ENCODE results near the gene TUSC2. TPM values are rescaled to one million over a fixed set of nuclear protein-coding genes. Genes with fewer than 3 reads are reported as not detected.
A peak's percentile ranks its signal among the peaks of the same experiment; 100 is the strongest.

TUSC2 gene
- total and polyA plus RNA-seq, 2 of the 8 experiments (the other 6 are each of a cell fraction or from before 2014, with no cell fraction given), result 33.3 to 65.4 TPM

GRCh38 chr3:50323614-50324199, 4.3 kb downstream of the TUSC2 start:
- no peak overlapping the region for H3K56ac ChIP-seq (replicated peaks; ENCODE audit: insufficient read length, low read depth, low read length)
- H3K79me2 ChIP-seq (ENCODE audit: control insufficient read depth in 1 of 2, insufficient read depth in 2 of 2, low read length in 2 of 2), result peaks cover 0 to 32% of the 10 kb centered on the region in 2 experiments; a peak in 3 of 4 replicates
- no peak overlapping the region for H4K8ac ChIP-seq (ENCODE audit: extremely low read depth, insufficient read depth, low read length)
- DNase-seq (ENCODE audit: low read depth in 1 of 2, low spot score in 2 of 2) (no peak), FAIRE-seq (no peak)
- no peak overlapping the region for H2BK5ac ChIP-seq (ENCODE audit: low read depth, low read length)
- H4K91ac ChIP-seq (replicated peaks; ENCODE audit: insufficient read length, low read length), result peak overlapping the region; percentile 17
- H3K36me3 ChIP-seq (ENCODE audit: control insufficient read depth in 2 of 4, insufficient read depth in 4 of 4, low read length in 3 of 4), result peaks cover 12 to 21% (median 18%) of the 10 kb centered on the region in 4 experiments; a peak in 7 of 8 replicates
- H3K14ac ChIP-seq (ENCODE audit: insufficient read length), result no peak overlapping the region
- H4K20me1 ChIP-seq (replicated peaks in 1 of 2; ENCODE audit: control insufficient read depth in 1 of 2, insufficient read depth in 2 of 2, low read length in 2 of 2), result peaks cover 7 to 16% of the 10 kb centered on the region in 2 experiments
- no peak overlapping the region for H3K23ac ChIP-seq (ENCODE audit: insufficient read length)
- H3K27me3 ChIP-seq (replicated peaks in 1 of 4; ENCODE audit: control insufficient read depth in 3 of 4, extremely low read depth in 1 of 4, insufficient read depth in 3 of 4, low read length in 3 of 4), result no peaks in the 10 kb centered on the region
- no peak overlapping the region for H3K9ac ChIP-seq (replicated peaks in 1 of 4; ENCODE audit: extremely low read depth in 1 of 4, low read depth in 3 of 4, low read length in 3 of 4)
- H4K5ac ChIP-seq (ENCODE audit: insufficient read length, low read depth, low read length), result no peak overlapping the region
- 97% methylated on average over 5 of the region's 5 CpGs; no CpG with 5 or more reads in 1 of the 2 experiments for WGBS, 2 experiments (ENCODE audit: extremely low coverage in 1 of 2, insufficient coverage in 1 of 2, insufficient read length in 1 of 2, insufficient replicate concordance in 2 of 2, low coverage in 1 of 2, low lambda C conversion rate in 2 of 2, missing lambda C conversion rate in 1 of 2)
- H3K27ac ChIP-seq (ENCODE audit: low read depth, low read length), result no peak overlapping the region
- no peak overlapping the region for H2BK120ac ChIP-seq (replicated peaks; ENCODE audit: low read depth, low read length)
- no peak overlapping the region for H2AFZ ChIP-seq (ENCODE audit: low read length)
- H3K4me1 ChIP-seq (replicated peaks in 1 of 4; ENCODE audit: control insufficient read depth in 3 of 4, insufficient read depth in 4 of 4, low read length in 3 of 4), result peaks cover 0 to 38% (median 22%) of the 10 kb centered on the region in 4 experiments; a peak in 6 of 7 replicates
- no peak overlapping the region for H3K18ac ChIP-seq (ENCODE audit: extremely low read depth, low read length)
- H2BK20ac ChIP-seq (ENCODE audit: low read length), result no peak overlapping the region; the same call in 1 of the 2 replicates
- H3K4ac ChIP-seq (replicated peaks; ENCODE audit: insufficient read length, low read depth, low read length), result no peak overlapping the region
- H3K9me3 ChIP-seq (ENCODE audit: insufficient read depth in 2 of 2, low read depth in 1 of 2, low read length in 1 of 2), result no peaks in the 10 kb centered on the region
- H3K79me1 ChIP-seq (ENCODE audit: low read depth, low read length), result peaks cover 16% of the 10 kb centered on the region
- peaks cover 28% of the 10 kb centered on the region for H3K23me2 ChIP-seq (ENCODE audit: low read depth, low read length)
- H2BK15ac ChIP-seq (ENCODE audit: low read length), result no peak overlapping the region
- ChIA-PET POLR2A (ENCODE audit: partially characterized antibody) (interaction anchor here (1.1 to 12.6 kb wide), 8 partner anchors 10 to 48 kb away, joined by 3 to 149 read pairs (median 7); partner anchors contain the start of genes HYAL1, HYAL3, IFRD2 and NAA80), CTCF (ENCODE audit: partially characterized antibody) (interaction anchor here (0.7 to 7.5 kb wide), 24 partner anchors 9 to 183 kb away, joined by 3 to 75 read pairs (median 7); partner anchors contain the start of genes GNAT1, HYAL1, IFRD2 and LSMEM2)
- peak overlapping the region; percentile 69; the same call in 1 of the 2 replicates for H2AK5ac ChIP-seq (ENCODE audit: low read depth, low read length)
- H3K4me2 ChIP-seq (ENCODE audit: insufficient read depth in 1 of 2, low read depth in 2 of 2, low read length in 2 of 2), result no peak overlapping the region; a peak in 1 of 4 replicates
- peak overlapping the region; percentile 44; the same call in 1 of the 2 replicates for H2BK12ac ChIP-seq (ENCODE audit: low read depth, low read length)
- H3K4me3 ChIP-seq (ENCODE audit: extremely low read depth in 1 of 4, insufficient read depth in 2 of 4, low read depth in 3 of 4, low read length in 4 of 4), result no peak overlapping the region
- TF ChIP-seq POLR2AphosphoS5 (IDR thresholded peaks at IDR 0.05; ENCODE audit: low read depth, low read length) (no peak), NANOG (IDR thresholded peaks at IDR 0.05; ENCODE audit: insufficient read depth, low read depth, low read length, poor library complexity, severe bottlenecking) (no peak), SUZ12 (IDR thresholded peaks at IDR 0.05; ENCODE audit: low read length) (no peak), SAP30 (IDR thresholded peaks at IDR 0.05; ENCODE audit: insufficient read depth, insufficient replicate concordance, low read length) (no peak), TEAD4 (IDR thresholded peaks at IDR 0.05; ENCODE audit: low read depth, low read length) (no peak), HDAC2 (IDR thresholded peaks at IDR 0.05; ENCODE audit: borderline replicate concordance in 1 of 2, low read depth in 2 of 2, low read length in 2 of 2) (no peak), KDM1A (IDR thresholded peaks at IDR 0.05; ENCODE audit: borderline replicate concordance, low read length) (no peak), SRF (IDR thresholded peaks at IDR 0.05; ENCODE audit: low read depth, low read length) (no peak), RNF2 (IDR thresholded peaks at IDR 0.05; ENCODE audit: borderline replicate concordance, low read depth, low read length, missing control alignments, poor library complexity, severe bottlenecking) (no peak), BCL11A (IDR thresholded peaks at IDR 0.05; ENCODE audit: low read depth in 2 of 2, low read length in 2 of 2) (no peak), SIX5 (IDR thresholded peaks at IDR 0.05; ENCODE audit: low read depth, low read length) (no peak)
